ENCODE measurements around the gene ZNF48. TPM values are rescaled to one million over a fixed set of nuclear protein-coding genes. Genes with fewer than 3 reads are reported as not detected.

ZNF48 gene
- total RNA-seq, 4 donors from 2014 or later, result 5.8 to 10.5 (median 7.0) TPM; not detected in 1

GRCh38 chr16:30356401-30357084 lies 38.7 kb upstream of the ZNF48 start:
- TF ChIP-seq EP300 (IDR thresholded peaks at IDR 0.05; ENCODE audit: low read depth), result no peak
- TF ChIP-seq CTCF (IDR thresholded peaks at IDR 0.05), result no peak
- TF ChIP-seq POLR2AphosphoS5 (IDR thresholded peaks at IDR 0.05), result no peak
- TF ChIP-seq POLR2A (IDR thresholded peaks at IDR 0.05), result no peak
- peak; percentile 42 for DNase-seq
- 58 to 80% methylated on average over 1 to 12 of the region's 12 CpGs for WGBS, 2 donors (ENCODE audit: low coverage in 1 of 2)
- in situ Hi-C loops (cut with MboI; ENCODE audit: low pct_ligation_motif_present in 1 of 4, low pct_unique_long_range_greater_than_20kb in 1 of 4, low sequenced_read_pairs in 3 of 4), result no loop called here
- H3K4me3 ChIP-seq, result peak overlapping the region in 3 of 4 donors; percentile 65 to 90 (median 83)
- no peaks in the 10 kb centered on the region for H3K9me3 ChIP-seq
- intact Hi-C loops (cut with DNase I; ENCODE audit: low total_unique reads), result no loop called here
- H3K36me3 ChIP-seq, result peaks cover 0 to 18% (median 8%) of the 10 kb centered on the region in 4 donors
- peaks cover 28 to 47% (median 32%) of the 10 kb centered on the region in 4 donors for H3K4me1 ChIP-seq
- H3K27ac ChIP-seq, result peak overlapping the region; percentile 88 to 99 (median 96)
- H3K27me3 ChIP-seq, result no peaks in the 10 kb centered on the region

GRCh38 chr16:30357085-30357714 lies 38.0 kb upstream of the ZNF48 start:
- Histone ChIP-seq H3K27ac (peak overlapping the region in 2 of 4 donors; percentile 94 to 98), H3K27me3 (no peaks in the 10 kb centered on the region), H3K4me3 (no peak overlapping the region), H3K36me3 (peaks cover 0 to 15% (median 5%) of the 10 kb centered on the region in 4 donors), H3K9me3 (no peaks in the 10 kb centered on the region), H3K4me1 (peaks cover 27 to 41% (median 29%) of the 10 kb centered on the region in 4 donors)
- WGBS, 2 donors (ENCODE audit: low coverage in 1 of 2), result 70% methylated on average over 5 of the region's 5 CpGs; no CpG with 5 or more reads in 1 of the 2 donors
- intact Hi-C loops (cut with DNase I; ENCODE audit: low total_unique reads), result no loop called here
- no peak for DNase-seq
- in situ Hi-C loops (cut with MboI; ENCODE audit: low pct_ligation_motif_present in 1 of 4, low pct_unique_long_range_greater_than_20kb in 1 of 4, low sequenced_read_pairs in 3 of 4), result no loop called here
- TF ChIP-seq POLR2AphosphoS5 (IDR thresholded peaks at IDR 0.05) (no peak), EP300 (IDR thresholded peaks at IDR 0.05; ENCODE audit: low read depth) (no peak), CTCF (IDR thresholded peaks at IDR 0.05) (no peak), POLR2A (IDR thresholded peaks at IDR 0.05) (no peak)

GRCh38 chr16:30357715-30358576 lies 37.3 kb upstream of the ZNF48 start:
- in situ Hi-C loops (cut with MboI; ENCODE audit: low pct_ligation_motif_present in 1 of 4, low pct_unique_long_range_greater_than_20kb in 1 of 4, low sequenced_read_pairs in 3 of 4), result no loop called here
- Histone ChIP-seq H3K27me3 (no peaks in the 10 kb centered on the region), H3K4me1 (peaks cover 20 to 33% (median 24%) of the 10 kb centered on the region in 4 donors), H3K4me3 (no peak overlapping the region), H3K9me3 (no peaks in the 10 kb centered on the region), H3K27ac (peak overlapping the region in 1 of 4 donors; percentile 94), H3K36me3 (peaks cover 0 to 13% (median 4%) of the 10 kb centered on the region in 4 donors)
- no peak for DNase-seq
- TF ChIP-seq POLR2A (IDR thresholded peaks at IDR 0.05) (no peak), CTCF (IDR thresholded peaks at IDR 0.05) (no peak), EP300 (IDR thresholded peaks at IDR 0.05; ENCODE audit: low read depth) (no peak), POLR2AphosphoS5 (IDR thresholded peaks at IDR 0.05) (no peak)
- intact Hi-C loops (cut with DNase I; ENCODE audit: low total_unique reads), result no loop called here
- WGBS, 2 donors (ENCODE audit: low coverage in 1 of 2), result 83 to 85% methylated on average over 9 to 25 of the region's 37 CpGs

GRCh38 chr16:30358577-30358936 lies 36.7 kb upstream of the ZNF48 start:
- in situ Hi-C loops (cut with MboI; ENCODE audit: low pct_ligation_motif_present in 1 of 4, low pct_unique_long_range_greater_than_20kb in 1 of 4, low sequenced_read_pairs in 3 of 4), result no loop called here
- peaks cover 0 to 11% (median 3%) of the 10 kb centered on the region in 4 donors for H3K36me3 ChIP-seq
- WGBS, 2 donors (ENCODE audit: low coverage in 1 of 2), result 91% methylated on average over 8 of the region's 9 CpGs; no CpG with 5 or more reads in 1 of the 2 donors

More at GRCh38 chr16:30358577-30358936, 36.7 kb upstream of the ZNF48 start:
- no peak for DNase-seq
- H3K9me3 ChIP-seq, result no peaks in the 10 kb centered on the region
- intact Hi-C loops (cut with DNase I; ENCODE audit: low total_unique reads), result no loop called here
- TF ChIP-seq EP300 (IDR thresholded peaks at IDR 0.05; ENCODE audit: low read depth), result no peak
- no peak for TF ChIP-seq POLR2A (IDR thresholded peaks at IDR 0.05)
- no peak for TF ChIP-seq POLR2AphosphoS5 (IDR thresholded peaks at IDR 0.05)
- no peak for TF ChIP-seq CTCF (IDR thresholded peaks at IDR 0.05)
- H3K4me3 ChIP-seq, result no peak overlapping the region
- no peaks in the 10 kb centered on the region for H3K27me3 ChIP-seq
- H3K4me1 ChIP-seq, result peaks cover 16 to 27% (median 20%) of the 10 kb centered on the region in 4 donors
- no peak overlapping the region for H3K27ac ChIP-seq

All from transverse colon (tissue), 4 donors.